ENCODE measurements around the gene MAPRE3.
"Not testable (repeated sequence)": the region's sequence is repeated elsewhere in the genome, so short reads cannot be mapped to it uniquely, and the experiment has no call there.

The MAPRE3 gene

GRCh38 chr2:27053321-27053720 lies 82.9 kb downstream of the MAPRE3 start:
- no peak for DNase-seq (ENCODE audit: low read depth)
- no peak overlapping the region for H3K4me3 ChIP-seq (ENCODE audit: low read depth, low read length)

DNA sequence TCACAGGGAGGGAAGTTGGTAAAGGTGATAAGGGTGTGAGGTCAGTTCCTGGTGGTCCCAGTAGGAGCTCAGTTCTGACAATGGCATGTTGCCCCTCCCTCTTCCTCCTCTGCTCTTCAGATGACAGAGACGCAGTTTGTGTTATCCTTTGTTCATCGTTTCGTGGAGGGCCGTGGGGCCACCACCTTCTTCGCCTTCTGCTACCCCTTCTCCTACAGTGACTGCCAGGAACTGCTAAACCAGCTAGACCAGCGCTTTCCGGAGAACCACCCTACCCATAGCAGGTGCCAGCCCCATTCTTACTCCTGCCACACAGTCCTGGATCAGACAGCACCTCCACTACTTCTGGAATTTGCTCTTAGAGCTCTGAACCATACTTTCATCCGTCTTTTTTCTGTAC lies 83.3 kb downstream of the MAPRE3 start:
- no peak for DNase-seq (ENCODE audit: low read depth)
- no peak overlapping the region for H3K4me3 ChIP-seq (ENCODE audit: low read depth, low read length)

DNA sequence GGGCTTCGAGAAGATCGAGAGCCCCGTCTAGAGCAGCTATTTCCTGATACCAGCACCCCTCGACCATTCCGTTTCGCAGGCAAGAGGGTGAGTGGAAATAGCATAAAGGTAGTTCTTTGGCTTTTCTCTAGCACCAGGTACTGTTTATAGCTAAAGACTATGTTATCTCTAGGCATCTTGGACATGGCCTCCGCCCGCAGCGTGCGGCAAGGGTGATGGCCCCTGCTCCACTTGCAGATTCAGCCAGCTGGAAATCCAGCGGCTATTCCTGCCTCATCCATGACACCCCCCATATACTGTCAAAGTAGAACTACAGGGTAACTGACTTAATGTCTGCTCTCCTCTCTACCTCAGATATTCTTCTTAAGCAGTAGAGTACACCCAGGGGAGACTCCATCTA lies 84.3 kb downstream of the MAPRE3 start:
- DNase-seq (ENCODE audit: low read depth) = no peak
- H3K4me3 ChIP-seq (ENCODE audit: low read depth, low read length) = no peak overlapping the region

- no peak for DNase-seq (ENCODE audit: low read depth)
- H3K4me3 ChIP-seq (ENCODE audit: low read depth, low read length) = no peak overlapping the region
Measured at GRCh38 chr2:27057184-27057583, 86.7 kb downstream of the MAPRE3 start.

DNA sequence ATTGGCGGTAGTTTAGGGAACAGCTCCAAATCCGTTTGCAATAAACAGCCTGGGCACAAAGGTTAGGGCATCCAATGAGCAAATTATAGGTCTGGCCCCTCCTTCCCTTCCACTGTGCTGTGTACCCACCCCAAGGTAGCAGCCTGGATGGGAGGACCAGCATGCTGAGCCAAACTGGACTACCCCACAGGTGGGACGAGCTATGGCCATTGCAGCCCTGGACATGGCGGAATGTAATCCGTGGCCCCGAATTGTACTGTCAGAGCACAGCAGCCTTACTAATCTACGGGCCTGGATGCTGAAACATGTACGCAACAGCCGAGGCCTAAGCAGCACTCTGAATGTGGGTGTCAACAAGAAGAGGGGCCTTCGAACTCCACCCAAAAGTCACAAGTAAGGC lies 87.8 kb downstream of the MAPRE3 start:
- no peak for DNase-seq (ENCODE audit: low read depth)
- no peak overlapping the region for H3K4me3 ChIP-seq (ENCODE audit: low read depth, low read length)

- no peak overlapping the region for H3K4me3 ChIP-seq (ENCODE audit: low read depth, low read length)
- DNase-seq (ENCODE audit: low read depth) = no peak
Measured at GRCh38 chr2:27059141-27059820, 88.8 kb downstream of the MAPRE3 start.

GRCh38 chr2:27060323-27060722 lies 89.9 kb downstream of the MAPRE3 start:
- no peak for DNase-seq (ENCODE audit: low read depth)
- H3K4me3 ChIP-seq (ENCODE audit: low read depth, low read length) = no peak overlapping the region

- no peak for DNase-seq (ENCODE audit: low read depth)
- H3K4me3 ChIP-seq (ENCODE audit: low read depth, low read length) = no peak overlapping the region
Measured at GRCh38 chr2:27065128-27065527, 94.7 kb downstream of the MAPRE3 start.

DNA sequence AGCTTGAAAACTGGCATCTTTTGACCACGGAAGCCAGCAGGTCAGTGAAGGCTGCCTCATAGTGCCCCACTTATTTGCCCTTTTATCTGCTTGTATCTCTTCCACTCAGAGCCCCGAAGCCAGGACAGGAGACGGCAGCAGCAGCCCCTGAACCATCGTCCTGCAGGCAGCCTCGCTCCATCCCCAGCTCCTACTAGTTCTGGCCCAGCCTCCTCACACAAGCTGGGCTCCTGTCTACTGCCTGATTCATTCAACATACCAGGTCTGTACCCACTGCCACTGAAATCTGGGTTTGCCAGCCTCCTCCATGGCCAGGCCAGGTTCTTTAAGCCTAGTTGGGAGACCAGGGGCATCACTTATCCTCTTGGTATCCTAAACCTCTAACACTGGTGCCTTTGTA lies 96.9 kb downstream of the MAPRE3 start:
- DNase-seq (ENCODE audit: low read depth) = no peak
- H3K4me3 ChIP-seq (ENCODE audit: low read depth, low read length) = no peak overlapping the region

DNA sequence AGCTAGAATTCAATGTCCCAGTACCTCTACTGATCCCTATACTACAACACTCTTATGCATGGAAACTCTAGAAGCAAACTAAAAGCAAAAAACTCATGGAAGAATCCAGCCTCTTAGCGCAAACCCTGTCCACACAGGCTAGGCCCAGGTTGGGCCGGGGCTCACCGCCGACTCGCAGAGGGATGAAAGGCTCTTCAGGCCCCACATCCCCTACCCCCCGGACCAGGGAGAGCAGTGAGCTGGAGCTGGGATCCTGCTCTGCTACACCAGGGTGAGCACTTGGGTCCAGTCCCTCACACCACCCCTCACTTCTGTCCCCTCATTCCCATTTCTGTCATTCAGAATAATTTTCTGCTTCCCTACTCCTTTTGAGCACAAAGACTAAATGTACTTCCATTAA lies 99.0 kb downstream of the MAPRE3 start:
- no peak for DNase-seq (ENCODE audit: low read depth)
- H3K4me3 ChIP-seq (ENCODE audit: low read depth, low read length) = no peak overlapping the region

- peak overlapping the region; percentile 91 for H3K4me3 ChIP-seq (ENCODE audit: low read depth, low read length)
- DNase-seq (ENCODE audit: low read depth) = no peak
Measured at GRCh38 chr2:27069961-27070618, 99.7 kb downstream of the MAPRE3 start.

DNA sequence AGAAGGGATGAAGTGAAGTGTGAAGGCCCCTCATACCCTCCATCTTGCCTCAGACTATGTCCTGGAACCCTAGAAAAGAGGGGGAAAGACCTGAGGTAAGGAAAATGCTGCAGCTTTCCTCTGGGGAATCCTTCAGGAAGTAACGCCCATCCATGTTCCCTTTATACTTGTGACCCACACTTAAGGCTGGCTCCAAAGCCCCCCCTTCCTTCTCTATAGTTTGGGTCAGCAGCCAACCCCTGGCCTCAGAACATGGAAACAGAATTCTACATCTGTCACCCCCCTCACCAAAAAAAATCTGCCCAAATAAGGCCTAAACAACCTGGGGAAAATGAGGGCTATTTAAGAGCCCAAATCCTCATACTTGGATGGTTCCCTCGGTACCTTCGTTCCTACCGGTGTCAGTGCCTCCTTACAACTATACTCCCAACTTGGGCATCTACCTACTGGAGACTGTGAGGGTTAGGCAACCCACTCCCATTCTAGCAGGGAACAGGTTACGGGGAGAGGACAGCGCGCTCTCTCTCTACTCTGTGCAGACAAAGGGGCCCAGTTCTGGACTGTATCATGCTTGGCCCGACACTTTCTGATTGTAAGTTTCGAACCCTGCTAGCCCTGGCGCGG lies 100.3 kb downstream of the MAPRE3 start:
- peak overlapping the region; percentile 91 for H3K4me3 ChIP-seq (ENCODE audit: low read depth, low read length)
- DNase-seq (ENCODE audit: low read depth) = no peak

GRCh38 chr2:27071277-27071989 lies 101.0 kb downstream of the MAPRE3 start, which contains the start of gene OST4:
Gene OST4 (minus strand): TSS chr2:27071654.
- peak; percentile 71 for DNase-seq (ENCODE audit: low read depth)

GRCh38 chr2:27071990-27072830 lies 101.8 kb downstream of the MAPRE3 start:
- peak; percentile 70 for DNase-seq (ENCODE audit: low read depth)
- peak overlapping the region; percentile 57 for H3K4me3 ChIP-seq (ENCODE audit: low read depth, low read length)

More at GRCh38 chr2:27071277-27071989, 101.0 kb downstream of the MAPRE3 start, which contains the start of gene OST4:
- H3K4me3 ChIP-seq (ENCODE audit: low read depth, low read length) = peak within 1 kb of the TSS; percentile 91

DNA sequence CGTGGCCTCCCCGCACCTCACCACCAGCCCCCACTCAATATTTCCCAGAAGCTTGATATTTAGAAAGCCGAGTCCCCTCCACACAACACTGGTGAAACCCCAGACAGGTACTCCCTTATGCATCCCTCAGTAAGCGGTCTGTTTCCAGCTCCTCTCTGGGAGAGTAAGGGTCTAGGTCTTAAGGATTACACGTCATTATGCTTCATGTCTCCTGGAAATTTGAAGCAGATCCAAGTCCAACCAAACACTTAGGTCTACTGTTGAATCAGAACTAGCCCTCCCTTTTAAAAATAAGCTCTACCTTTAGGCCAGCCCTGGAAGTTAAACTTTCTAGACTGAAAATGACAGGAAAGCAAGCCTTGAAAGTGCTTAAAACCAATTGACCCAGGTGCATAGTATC lies 102.5 kb downstream of the MAPRE3 start:
- H3K4me3 ChIP-seq (ENCODE audit: low read depth, low read length) = no peak overlapping the region

GRCh38 chr2:27073782-27074181 lies 103.3 kb downstream of the MAPRE3 start:
- no peak overlapping the region for H3K4me3 ChIP-seq (ENCODE audit: low read depth, low read length)
- no peak for DNase-seq (ENCODE audit: low read depth)

More for the DNA sequence above, 102.5 kb downstream of the MAPRE3 start:
- DNase-seq (ENCODE audit: low read depth) = peak; percentile 55

- DNase-seq (ENCODE audit: low read depth) = no peak
- H3K4me3 ChIP-seq (ENCODE audit: low read depth, low read length) = no peak overlapping the region
Measured at GRCh38 chr2:27074738-27075565, 104.5 kb downstream of the MAPRE3 start.

- H3K4me3 ChIP-seq (ENCODE audit: low read depth, low read length); DNase-seq (ENCODE audit: low read depth): not testable (repeated sequence)
Measured at GRCh38 chr2:27075566-27075871, 105.1 kb downstream of the MAPRE3 start.

DNA sequence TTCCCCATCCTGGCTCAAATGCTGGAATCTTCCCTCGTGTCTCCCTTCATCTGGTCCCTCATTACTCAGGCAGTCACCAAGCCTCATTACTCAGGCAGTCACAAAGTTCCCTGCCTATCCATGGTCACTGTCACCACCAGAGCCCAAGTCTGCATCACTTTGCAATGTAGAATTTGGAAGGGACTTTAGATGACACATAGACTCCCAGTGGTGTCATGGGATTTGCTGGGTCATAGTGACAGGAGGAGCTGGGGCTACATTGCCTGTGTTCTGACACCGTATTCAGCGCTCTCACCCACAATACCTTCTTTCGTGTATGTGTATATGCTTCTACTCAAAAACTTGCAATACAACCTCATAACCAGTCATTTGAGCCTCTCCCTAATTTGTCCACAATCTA lies 105.9 kb downstream of the MAPRE3 start:
- no peak overlapping the region for H3K4me3 ChIP-seq (ENCODE audit: low read depth, low read length)
- DNase-seq (ENCODE audit: low read depth) = no peak
